ENCODE measurements around the gene RASAL2. TPM values are rescaled to one million over a fixed set of nuclear protein-coding genes. Genes with fewer than 3 reads are reported as not detected.

RASAL2 gene
- total and polyA plus RNA-seq, 2 of the 4 experiments (the other 2 are of a cell fraction) = 13.1 to 20.6 TPM

- peak overlapping the region; percentile 13; the same call in 1 of the 2 replicates for H3K4me2 ChIP-seq (ENCODE audit: low read depth, low read length)
- peak overlapping the region; percentile 35 for H4K91ac ChIP-seq (ENCODE audit: insufficient read depth, low read depth, low read length)
- H2BK5ac ChIP-seq (ENCODE audit: low read depth, low read length, poor library complexity, severe bottlenecking) = peak overlapping the region; percentile 93
- no peak overlapping the region for H2AFZ ChIP-seq (replicated peaks; ENCODE audit: low read length, poor library complexity)
- peaks cover 4% of the 10 kb centered on the region for H3K4me1 ChIP-seq (ENCODE audit: control insufficient read depth, insufficient read depth, low read length)
- H3K23ac ChIP-seq (ENCODE audit: low read depth, low read length) = peak overlapping the region; percentile 78; the same call in 1 of the 2 replicates
- peak overlapping the region; percentile 35; the same call in 1 of the 2 replicates for H3K56ac ChIP-seq (ENCODE audit: extremely low read depth, insufficient read depth, low read length)
- H3K4ac ChIP-seq (ENCODE audit: low read depth, low read length) = peak overlapping the region; percentile 83
- intact Hi-C loops (cut with micrococcal nuclease) = loop anchor here (5.0 kb wide), 1 partner anchor 35 kb away; no protein-coding TSS in a partner anchor
- dilution Hi-C loops (cut with HindIII; ENCODE audit: low sequenced_read_pairs, unreplicated experiment) = no loop called here
- CTCF ChIA-PET = interaction anchor here (0.8 kb wide), 1 partner anchor 152 kb away, joined by 3 read pairs; no protein-coding TSS in a partner anchor
- H2AK5ac ChIP-seq (ENCODE audit: low read depth, low read length) = peak overlapping the region; percentile 88
- no peak overlapping the region for H3K4me3 ChIP-seq (ENCODE audit: insufficient read depth, low read depth, low read length)
- peak overlapping the region; percentile 55 for H3K27ac ChIP-seq (ENCODE audit: insufficient read depth, low read length)
- H4K20me1 ChIP-seq (ENCODE audit: insufficient read depth, low read length) = no peaks in the 10 kb centered on the region
- peak overlapping the region; percentile 62 to 73 for H4K8ac ChIP-seq (ENCODE audit: low read depth in 2 of 2, low read length in 2 of 2)
- peak overlapping the region; percentile 89 for H2BK20ac ChIP-seq (ENCODE audit: low read depth, low read length)
- H3K9ac ChIP-seq (ENCODE audit: low read depth, low read length) = no peak overlapping the region
- H3K9me1 ChIP-seq (ENCODE audit: insufficient read depth, low read length) = peaks cover 4% of the 10 kb centered on the region; the same call in 1 of the 2 replicates
- POLR2A ChIA-PET (ENCODE audit: unreplicated experiment) = no interaction called here
- ATAC-seq (ENCODE audit: low read depth) (peak; percentile 9), DNase-seq (no peak)
- peak overlapping the region; percentile 60 for H2AK9ac ChIP-seq (replicated peaks; ENCODE audit: low read depth, low read length, poor library complexity)
- TF ChIP-seq ELK1 (IDR thresholded peaks at IDR 0.05; ENCODE audit: borderline replicate concordance, low read depth, low read length) (no peak), FOS (IDR thresholded peaks at IDR 0.05; ENCODE audit: low read depth, low read length) (no peak), RCOR1 (IDR thresholded peaks at IDR 0.05; ENCODE audit: insufficient replicate concordance, low read length) (no peak), MXI1 (IDR thresholded peaks at IDR 0.05; ENCODE audit: borderline replicate concordance, low read depth, low read length) (no peak), SMC3 (IDR thresholded peaks at IDR 0.05; ENCODE audit: low read depth, low read length) (no peak), CEBPB (IDR thresholded peaks at IDR 0.05; ENCODE audit: low read depth, low read length) (no peak), CHD1 (IDR thresholded peaks at IDR 0.05; ENCODE audit: low read depth, low read length) (no peak), RAD21 (IDR thresholded peaks at IDR 0.05; ENCODE audit: low read length) (no peak), RFX5 (IDR thresholded peaks at IDR 0.05; ENCODE audit: low read depth, low read length) (no peak), MAFK (IDR thresholded peaks at IDR 0.05; ENCODE audit: low read depth, low read length) (no peak), POLR2A (IDR thresholded peaks at IDR 0.05; ENCODE audit: low read depth, low read length) (no peak), BHLHE40 (IDR thresholded peaks at IDR 0.05; ENCODE audit: low read depth, low read length) (no peak), NFE2L2 (IDR thresholded peaks at IDR 0.05; ENCODE audit: low read depth, low read length) (no peak), MAZ (IDR thresholded peaks at IDR 0.05; ENCODE audit: borderline replicate concordance, low read depth, low read length) (no peak)
- TF ChIP-seq, protein P1, sequence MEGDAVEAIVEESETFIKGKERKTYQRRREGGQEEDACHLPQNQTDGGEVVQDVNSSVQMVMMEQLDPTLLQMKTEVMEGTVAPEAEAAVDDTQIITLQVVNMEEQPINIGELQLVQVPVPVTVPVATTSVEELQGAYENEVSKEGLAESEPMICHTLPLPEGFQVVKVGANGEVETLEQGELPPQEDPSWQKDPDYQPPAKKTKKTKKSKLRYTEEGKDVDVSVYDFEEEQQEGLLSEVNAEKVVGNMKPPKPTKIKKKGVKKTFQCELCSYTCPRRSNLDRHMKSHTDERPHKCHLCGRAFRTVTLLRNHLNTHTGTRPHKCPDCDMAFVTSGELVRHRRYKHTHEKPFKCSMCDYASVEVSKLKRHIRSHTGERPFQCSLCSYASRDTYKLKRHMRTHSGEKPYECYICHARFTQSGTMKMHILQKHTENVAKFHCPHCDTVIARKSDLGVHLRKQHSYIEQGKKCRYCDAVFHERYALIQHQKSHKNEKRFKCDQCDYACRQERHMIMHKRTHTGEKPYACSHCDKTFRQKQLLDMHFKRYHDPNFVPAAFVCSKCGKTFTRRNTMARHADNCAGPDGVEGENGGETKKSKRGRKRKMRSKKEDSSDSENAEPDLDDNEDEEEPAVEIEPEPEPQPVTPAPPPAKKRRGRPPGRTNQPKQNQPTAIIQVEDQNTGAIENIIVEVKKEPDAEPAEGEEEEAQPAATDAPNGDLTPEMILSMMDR (conservative IDR thresholded peaks at IDR 0.05; ENCODE audit: low read depth, low read length) = no peak
- TF ChIP-seq, protein P2, sequence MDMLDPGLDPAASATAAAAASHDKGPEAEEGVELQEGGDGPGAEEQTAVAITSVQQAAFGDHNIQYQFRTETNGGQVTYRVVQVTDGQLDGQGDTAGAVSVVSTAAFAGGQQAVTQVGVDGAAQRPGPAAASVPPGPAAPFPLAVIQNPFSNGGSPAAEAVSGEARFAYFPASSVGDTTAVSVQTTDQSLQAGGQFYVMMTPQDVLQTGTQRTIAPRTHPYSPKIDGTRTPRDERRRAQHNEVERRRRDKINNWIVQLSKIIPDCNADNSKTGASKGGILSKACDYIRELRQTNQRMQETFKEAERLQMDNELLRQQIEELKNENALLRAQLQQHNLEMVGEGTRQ (IDR thresholded peaks at IDR 0.05; ENCODE audit: low read depth, low read length) = no peak
- no peaks in the 10 kb centered on the region for H3K27me3 ChIP-seq (ENCODE audit: control insufficient read depth, insufficient read depth, low read length)
- in situ Hi-C loops (cut with MboI; ENCODE audit: low sequenced_read_pairs) = no loop called here
- peak overlapping the region; percentile 55; the same call in 1 of the 2 replicates for H3K18ac ChIP-seq (ENCODE audit: low read depth, low read length)
- no TSS peak for BruUV-seq (replicated peaks)
- H3K9me3 ChIP-seq (ENCODE audit: control insufficient read depth, insufficient read depth, low read length) = no peaks in the 10 kb centered on the region
- H4K5ac ChIP-seq (ENCODE audit: low read depth, low read length) = peak overlapping the region; percentile 21; the same call in 1 of the 2 replicates
- WGBS, 2 experiments (ENCODE audit: extremely low coverage in 2 of 2, insufficient read length in 1 of 2) = no CpG with 5 or more reads among the region's 3 CpGs
- peaks cover 0 to 5% of the 10 kb centered on the region in 2 experiments; a peak in 1 of 4 replicates for H3K79me1 ChIP-seq (ENCODE audit: low read depth in 1 of 2, low read length in 2 of 2)
- 0 out of 2 replicates have a peak, but pooled peaks cover 2% of the 10 kb centered on the region for H3K36me3 ChIP-seq (ENCODE audit: control insufficient read depth, insufficient read depth, low read length)
- H2BK15ac ChIP-seq (ENCODE audit: low read depth, low read length) = peak overlapping the region; percentile 67; the same call in 2 of the 3 replicates
- peak overlapping the region; percentile 80 for H2BK120ac ChIP-seq (ENCODE audit: low read depth, low read length)
- peak overlapping the region; percentile 76 for H3K14ac ChIP-seq (replicated peaks; ENCODE audit: low read depth, low read length)
These were observed 358.1 kb downstream of the RASAL2 start for GRCh38 chr1:178452013-178452412.
